ENCODE measurements around the gene SH3RF3. TPM values are rescaled to one million over a fixed set of nuclear protein-coding genes. Genes with fewer than 3 reads are reported as not detected.

Gene SH3RF3
- total RNA-seq, 1 experiment from 2014 or later: not detected

DNA sequence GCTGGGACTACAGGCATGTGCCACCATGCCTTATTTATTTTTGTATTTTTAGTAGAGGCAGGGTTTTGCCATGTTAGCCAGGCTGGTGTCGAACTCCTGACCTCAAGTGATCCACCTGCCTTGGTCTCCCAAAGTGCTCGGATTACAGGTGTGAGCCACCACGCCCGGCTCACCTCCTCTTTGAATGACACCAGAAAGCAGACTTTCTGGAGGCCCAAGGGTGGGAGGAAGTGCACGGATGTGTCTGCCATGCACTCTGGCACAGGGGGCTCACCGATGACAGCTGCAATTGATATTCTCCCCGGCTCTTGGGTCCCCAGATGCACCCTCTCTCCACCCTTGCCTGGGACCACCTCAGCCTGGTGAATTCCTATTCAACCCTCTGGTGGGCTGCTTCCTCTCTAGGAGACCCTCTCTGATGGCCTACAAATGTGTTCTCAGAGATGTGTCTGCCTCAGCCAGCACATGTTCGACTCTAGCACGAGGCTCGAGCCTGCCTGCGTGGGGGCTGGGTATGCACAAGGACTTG is 397.5 kb downstream of the SH3RF3 start:
- Histone ChIP-seq H3K4me3 (replicated peaks in 1 of 2; ENCODE audit: low read depth in 1 of 2, low read length in 2 of 2) (no peak overlapping the region), H3K27ac (ENCODE audit: low read depth, low read length) (no peak overlapping the region), H3K4me1 (ENCODE audit: control insufficient read depth in 1 of 2, insufficient read depth in 2 of 2, low read length in 2 of 2) (peaks cover 0 to 9% of the 10 kb centered on the region in 2 experiments; a peak in 1 of 4 replicates), H3K27me3 (ENCODE audit: insufficient read depth, low read length) (no peaks in the 10 kb centered on the region), H3K9ac (ENCODE audit: low read length) (no peak overlapping the region), H3K9me2 (ENCODE audit: insufficient read depth) (no peaks in the 10 kb centered on the region), H3K9me3 (ENCODE audit: control insufficient read depth in 1 of 2, insufficient read depth in 1 of 2, low read depth in 1 of 2, low read length in 2 of 2) (no peaks in the 10 kb centered on the region), H4K20me1 (ENCODE audit: insufficient read depth) (no peaks in the 10 kb centered on the region), H2AFZ (ENCODE audit: low read depth, low read length, poor library complexity, severe bottlenecking) (no peak overlapping the region), H3K79me2 (ENCODE audit: insufficient read depth, low read length) (no peaks in the 10 kb centered on the region), H3K36me3 (ENCODE audit: control insufficient read depth in 1 of 2, insufficient read depth in 2 of 2, low read length in 2 of 2) (no peaks in the 10 kb centered on the region), H3K4me2 (ENCODE audit: low read length) (no peak overlapping the region)
- RAD21 ChIA-PET (ENCODE audit: low non-redundant PET in 1 of 2, low total read pairs in 2 of 2, uncharacterized antibody in 2 of 2, unreplicated experiment in 2 of 2): no interaction called here
- no peak for TF ChIP-seq FOSL1 (IDR thresholded peaks at IDR 0.05; ENCODE audit: low read depth)
- TF ChIP-seq ZFX (IDR thresholded peaks at IDR 0.05): no peak
- TF ChIP-seq, protein P1, sequence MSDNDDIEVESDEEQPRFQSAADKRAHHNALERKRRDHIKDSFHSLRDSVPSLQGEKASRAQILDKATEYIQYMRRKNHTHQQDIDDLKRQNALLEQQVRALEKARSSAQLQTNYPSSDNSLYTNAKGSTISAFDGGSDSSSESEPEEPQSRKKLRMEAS (IDR thresholded peaks at IDR 0.05): no peak
- no peak for TF ChIP-seq SRF (IDR thresholded peaks at IDR 0.05; ENCODE audit: low read depth)
- TF ChIP-seq SP1 (IDR thresholded peaks at IDR 0.05; ENCODE audit: low read depth): no peak
- TF ChIP-seq CBX3 (IDR thresholded peaks at IDR 0.05; ENCODE audit: low read depth): no peak
- TF ChIP-seq EZH2phosphoT487 (IDR thresholded peaks at IDR 0.05; ENCODE audit: borderline replicate concordance): no peak
- TF ChIP-seq, protein P2, sequence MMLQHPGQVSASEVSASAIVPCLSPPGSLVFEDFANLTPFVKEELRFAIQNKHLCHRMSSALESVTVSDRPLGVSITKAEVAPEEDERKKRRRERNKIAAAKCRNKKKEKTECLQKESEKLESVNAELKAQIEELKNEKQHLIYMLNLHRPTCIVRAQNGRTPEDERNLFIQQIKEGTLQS (IDR thresholded peaks at IDR 0.05): no peak
- no peak for TF ChIP-seq EZH2 (IDR thresholded peaks at IDR 0.05)
- TF ChIP-seq CTCF (IDR thresholded peaks at IDR 0.05 in 2 of 3, conservative IDR thresholded peaks at IDR 0.05 in 1 of 3; ENCODE audit: borderline replicate concordance in 1 of 3, insufficient read depth in 1 of 3, low read depth in 2 of 3, low read length in 2 of 3): no peak
- TF ChIP-seq EGR1 (IDR thresholded peaks at IDR 0.05; ENCODE audit: low read depth): no peak
- no peak for TF ChIP-seq ZBTB33 (IDR thresholded peaks at IDR 0.05; ENCODE audit: extremely low read depth, insufficient replicate concordance, low read length)
- TF ChIP-seq SIN3A (IDR thresholded peaks at IDR 0.05; ENCODE audit: low read depth): no peak
- no peak for TF ChIP-seq YY1 (IDR thresholded peaks at IDR 0.05; ENCODE audit: extremely low read depth, insufficient replicate concordance, low read depth, low read length)
- no peak for TF ChIP-seq ZNF274 (IDR thresholded peaks at IDR 0.05; ENCODE audit: low read depth, low read length)
- TF ChIP-seq JUND (IDR thresholded peaks at IDR 0.05): no peak
- TF ChIP-seq POLR2AphosphoS5 (IDR thresholded peaks at IDR 0.05; ENCODE audit: low read depth, low read length): no peak
- no peak for TF ChIP-seq POLR2A (IDR thresholded peaks at IDR 0.05; ENCODE audit: borderline replicate concordance, extremely low read depth, insufficient read depth, insufficient read length)
- ATAC-seq: no peak
- no TSS peak for BruUV-seq (replicated peaks)
- intact Hi-C loops (cut with micrococcal nuclease): no loop called here
- POLR2A ChIA-PET: no interaction called here
- CTCF ChIA-PET: no interaction called here
- no peak for DNase-seq (ENCODE audit: low read depth, low spot score)

Measured in HCT116 (cell line).